Gastroesophageal sphincter (tissue), 4 donors: ENCODE results near the gene UPF3B. TPM values are rescaled to one million over a fixed set of nuclear protein-coding genes. Genes with fewer than 3 reads are reported as not detected.
"Not testable (repeated sequence)": the region's sequence is repeated elsewhere in the genome, so short reads cannot be mapped to it uniquely, and the experiment has no call there.

Experiments
- ATAC-seq: fragments of 150-250 bp; one replicate; pipeline ENCODE4 v1.9.1; 2016; ENCODE audit warnings: mild to moderate bottlenecking, moderate library complexity
- H3K27ac ChIP-seq, 4 donors: fragments of 200-600 bp; sonication (generic) in 3 of 4; 1 replicate in 3 of 4; 2 replicates in 1 of 4; pipeline ENCODE4 v1.5.1; 2016 to 2019
- H3K27me3 ChIP-seq: fragments of 200-600 bp; sonication (generic); one replicate; pipeline ENCODE4 v1.5.1; 2019
- H3K36me3 ChIP-seq, 2 donors: fragments of 200-600 bp; sonication (generic); one replicate each; pipeline ENCODE4 v1.5.1; 2019; ENCODE audit warnings: control low read depth in 1 of 2
- H3K4me1 ChIP-seq, 3 donors: fragments of 200-600 bp; sonication (generic); 1 replicate in 2 of 3; 2 replicates in 1 of 3; pipeline ENCODE4 v1.5.1; 2016 to 2019; ENCODE audit warnings: control low read depth in 2 of 3
- H3K4me3 ChIP-seq, 2 donors: fragments of 200-600 bp; sonication (generic); one replicate each; pipeline ENCODE4 v1.5.1; 2019; ENCODE audit warnings: mild to moderate bottlenecking in 1 of 2, moderate library complexity in 1 of 2
- H3K9me3 ChIP-seq, 3 donors: fragments of 200-600 bp; sonication (generic); one replicate each; pipeline ENCODE4 v1.5.1; 2017 to 2019; ENCODE audit warnings: control low read depth in 2 of 3
- CTCF ChIP-seq, 4 experiments: fragments of 200-600 bp in 2 of 4; fragments of 450-650 bp in 2 of 4; sonication (generic) in 1 of 4; IDR thresholded peaks; one replicate each; pipeline ENCODE4 v1.5.1; 2017 to 2019; ENCODE audit warnings: antibody characterized with exemption in 4 of 4, mild to moderate bottlenecking in 2 of 4, moderate library complexity in 2 of 4
- EP300 ChIP-seq: sonication (generic); formaldehyde crosslinking; IDR thresholded peaks from one replicate; pipeline ENCODE4 v1.6.1; 2017; ENCODE audit warnings: antibody characterized with exemption, mild to moderate bottlenecking
- POLR2A ChIP-seq, 2 donors: fragments of 450-650 bp; IDR thresholded peaks; one replicate each; pipeline ENCODE4 v1.6.1; 2017; ENCODE audit warnings: antibody characterized with exemption in 2 of 2, mild to moderate bottlenecking in 2 of 2, moderate library complexity in 1 of 2
- POLR2AphosphoS5 ChIP-seq: sonication (generic); formaldehyde crosslinking; IDR thresholded peaks from one replicate; pipeline ENCODE4 v1.6.1; 2017; ENCODE audit warnings: antibody characterized with exemption
- WGBS, 2 donors: methylation state at CpG; one replicate each; pipeline ENCODE4 v1.1.5; 2018; ENCODE audit warnings: low coverage in 1 of 2; 5-methylcytosine and 5-hydroxymethylcytosine counted together
- total RNA-seq, 4 donors: library from RNA; depleted of rRNA; stranded (reverse); fragments of >200 nt; gene quantifications; one replicate each; pipeline ENCODE4 v1.1.0, GENCODE V29; 2016

The UPF3B gene
- total RNA-seq, 4 donors from 2014 or later: 3.9 to 7.0 (median 4.3) TPM

- 80 to 93% methylated on average over 2 to 3 of the region's 3 CpGs for WGBS, 2 donors
Measured at GRCh38 chrX:119833905-119834304, 18.9 kb downstream of the UPF3B start.

GRCh38 chrX:119828446-119828845 is 24.3 kb downstream of the UPF3B start:
- ATAC-seq: no peak
- no peaks in the 10 kb centered on the region for H3K27me3 ChIP-seq
- no peaks in the 10 kb centered on the region for H3K9me3 ChIP-seq
- H3K4me3 ChIP-seq: no peak overlapping the region
- H3K27ac ChIP-seq: no peak overlapping the region
- H3K4me1 ChIP-seq: no peaks in the 10 kb centered on the region
- TF ChIP-seq POLR2A (IDR thresholded peaks at IDR 0.05) (no peak), POLR2AphosphoS5 (no peak), EP300 (no peak), CTCF (IDR thresholded peaks at IDR 0.05) (no peak)
- 91 to 100% methylated on average over 2 to 3 of the region's 5 CpGs for WGBS, 2 donors
- peaks cover 0 to 40% of the 10 kb centered on the region in 2 donors for H3K36me3 ChIP-seq

More at GRCh38 chrX:119833905-119834304, 18.9 kb downstream of the UPF3B start:
- no peaks in the 10 kb centered on the region for H3K9me3 ChIP-seq
- H3K27ac ChIP-seq: no peak overlapping the region
- H3K4me3 ChIP-seq: no peak overlapping the region
- H3K27me3 ChIP-seq: no peaks in the 10 kb centered on the region
- H3K4me1 ChIP-seq: no peaks in the 10 kb centered on the region
- ATAC-seq: no peak
- peaks cover 0 to 92% of the 10 kb centered on the region in 2 donors for H3K36me3 ChIP-seq
- TF ChIP-seq POLR2A (IDR thresholded peaks at IDR 0.05) (no peak), CTCF (IDR thresholded peaks at IDR 0.05) (no peak), POLR2AphosphoS5 (no peak), EP300 (no peak)

- Histone ChIP-seq H3K27ac (no peak overlapping the region), H3K36me3 (peaks cover 0 to 26% of the 10 kb centered on the region in 2 donors), H3K4me1 (no peaks in the 10 kb centered on the region), H3K27me3 (no peaks in the 10 kb centered on the region), H3K9me3 (no peaks in the 10 kb centered on the region), H3K4me3 (no peak overlapping the region)
- no peak for TF ChIP-seq CTCF (IDR thresholded peaks at IDR 0.05)
- no peak for TF ChIP-seq POLR2AphosphoS5
- TF ChIP-seq POLR2A (IDR thresholded peaks at IDR 0.05): no peak
- TF ChIP-seq EP300: no peak
- 65 to 66% methylated on average over 6 to 7 of the region's 7 CpGs for WGBS, 2 donors
- peak; percentile 25 for ATAC-seq
Measured at GRCh38 chrX:119826399-119826959, 26.3 kb downstream of the UPF3B start.

GRCh38 chrX:119824221-119824620 is 28.5 kb downstream of the UPF3B start:
- H3K9me3 ChIP-seq, H3K27ac ChIP-seq, ATAC-seq, H3K27me3 ChIP-seq, H3K4me1 ChIP-seq, H3K4me3 ChIP-seq, H3K36me3 ChIP-seq: not testable (repeated sequence)
- no CpG with 5 or more reads among the region's 5 CpGs for WGBS, 2 donors

GRCh38 chrX:119821703-119822102 is 31.1 kb downstream of the UPF3B start:
- H3K4me3 ChIP-seq, H3K27ac ChIP-seq, H3K4me1 ChIP-seq, H3K27me3 ChIP-seq, H3K36me3 ChIP-seq, ATAC-seq, H3K9me3 ChIP-seq: not testable (repeated sequence)
- WGBS, 2 donors: 77 to 83% methylated on average over 3 of the region's 3 CpGs

GRCh38 chrX:119817130-119817690 is 35.6 kb downstream of the UPF3B start:
- 80 to 100% methylated on average over 1 to 2 of the region's 6 CpGs for WGBS, 2 donors
- TF ChIP-seq CTCF (IDR thresholded peaks at IDR 0.05) (no peak), EP300 (no peak), POLR2AphosphoS5 (no peak), POLR2A (IDR thresholded peaks at IDR 0.05) (no peak)
- Histone ChIP-seq H3K27me3 (no peaks in the 10 kb centered on the region), H3K36me3 (no peaks in the 10 kb centered on the region), H3K27ac (no peak overlapping the region), H3K4me1 (no peaks in the 10 kb centered on the region), H3K9me3 (no peaks in the 10 kb centered on the region), H3K4me3 (no peak overlapping the region)
- ATAC-seq: no peak
